GM18498 (cell line): ENCODE data around the gene GAS6.
"Not testable (repeated sequence)": the region's sequence is repeated elsewhere in the genome, so short reads cannot be mapped to it uniquely, and the experiment has no call there.

Experiments
- ATAC-seq: cut with Tn5 transposase; IDR thresholded peaks from one replicate; pipeline ENCODE4 v1.9.1; 2021; ENCODE audit warnings: mild to moderate bottlenecking, moderate library complexity; ENCODE audit not compliant: unreplicated experiment

The GAS6 gene

GRCh38 chr13:113863524-113864272, at the start of gene GAS6:
Gene GAS6 (minus strand): TSS chr13:113864076. CDS start chr13:113863920, 156 bp downstream.
- ATAC-seq: no peak

GRCh38 chr13:113913408-113913807, 49.5 kb upstream of the GAS6 start:
- ATAC-seq: not testable (repeated sequence)

- ATAC-seq: no peak
These were observed 48.7 kb upstream of the GAS6 start for GRCh38 chr13:113912596-113912995.

GRCh38 chr13:113907635-113908617, 44.0 kb upstream of the GAS6 start:
- ATAC-seq: no peak

- no peak for ATAC-seq
These were observed 42.7 kb upstream of the GAS6 start for GRCh38 chr13:113906571-113906970.

GRCh38 chr13:113905942-113906341, 42.1 kb upstream of the GAS6 start:
- no peak for ATAC-seq

GRCh38 chr13:113905018-113905417, 41.1 kb upstream of the GAS6 start:
- no peak for ATAC-seq

- no peak for ATAC-seq
These were observed 40.5 kb upstream of the GAS6 start for GRCh38 chr13:113904411-113904810.

- ATAC-seq: no peak
These were observed 40.0 kb upstream of the GAS6 start for GRCh38 chr13:113903912-113904311.

- no peak for ATAC-seq
These were observed 39.3 kb upstream of the GAS6 start for GRCh38 chr13:113902986-113903775.

GRCh38 chr13:113902481-113902880, 38.6 kb upstream of the GAS6 start:
- no peak for ATAC-seq

- ATAC-seq: no peak
These were observed 37.8 kb upstream of the GAS6 start for GRCh38 chr13:113901642-113902041.

- no peak for ATAC-seq
These were observed 37.4 kb upstream of the GAS6 start for GRCh38 chr13:113901231-113901630.

GRCh38 chr13:113900646-113901045, 36.8 kb upstream of the GAS6 start:
- no peak for ATAC-seq

- no peak for ATAC-seq
These were observed 34.5 kb upstream of the GAS6 start for GRCh38 chr13:113898391-113898790.

GRCh38 chr13:113897966-113898365, 34.1 kb upstream of the GAS6 start:
- ATAC-seq: no peak

- ATAC-seq: no peak
These were observed 33.3 kb upstream of the GAS6 start for GRCh38 chr13:113897161-113897560.

- ATAC-seq: no peak
These were observed 31.6 kb upstream of the GAS6 start for GRCh38 chr13:113895436-113895835.

- no peak for ATAC-seq
These were observed 27.1 kb upstream of the GAS6 start for GRCh38 chr13:113890774-113891480.

GRCh38 chr13:113889467-113889866, 25.6 kb upstream of the GAS6 start:
- no peak for ATAC-seq
